Osteoblast (primary cell): ENCODE results near the gene APOBEC3C. TPM values are rescaled to one million over a fixed set of nuclear protein-coding genes. Genes with fewer than 3 reads are reported as not detected.
"Not testable (repeated sequence)": the region's sequence is repeated elsewhere in the genome, so short reads cannot be mapped to it uniquely, and the experiment has no call there.

Experiments
- DNase-seq: peaks from one replicate; pipeline ENCODE4 v3.0.0; 2011; ENCODE audit warnings: low spot score, mixed read lengths; ENCODE audit not compliant: insufficient read length; ENCODE audit errors: missing footprints
- H2AFZ ChIP-seq: 2 replicates; pipeline ENCODE4 v1.6.0; 2011; ENCODE audit warnings: mild to moderate bottlenecking, low read length
- H3K27ac ChIP-seq: 2 replicates; pipeline ENCODE4 v1.5.1; 2011; ENCODE audit warnings: mild to moderate bottlenecking, low read depth, low read length, moderate library complexity
- H3K27me3 ChIP-seq: 2 replicates; pipeline ENCODE4 v1.6.0; 2012; ENCODE audit warnings: mild to moderate bottlenecking, control low read depth, inconsistent platforms, low read length, moderate library complexity; ENCODE audit not compliant: insufficient read depth
- H3K36me3 ChIP-seq: 2 replicates; pipeline ENCODE4 v1.5.1; 2011; ENCODE audit warnings: mild to moderate bottlenecking, low read length, control low read depth, moderate library complexity; ENCODE audit not compliant: insufficient read depth
- H3K4me1 ChIP-seq: 2 replicates; pipeline ENCODE4 v1.5.1; 2011; ENCODE audit warnings: mild to moderate bottlenecking, low read length, control low read depth, moderate library complexity; ENCODE audit not compliant: insufficient read depth
- H3K4me2 ChIP-seq: 2 replicates; pipeline ENCODE4 v1.6.0; 2011; ENCODE audit warnings: mild to moderate bottlenecking, low read length; ENCODE audit not compliant: insufficient read depth
- H3K4me3 ChIP-seq: fragments of 200-600 bp; sonication (generic); 3 replicates; pipeline ENCODE4 v1.5.1; 2012; ENCODE audit warnings: mild to moderate bottlenecking, low read length, inconsistent platforms; ENCODE audit not compliant: insufficient read depth
- H3K79me2 ChIP-seq: 2 replicates; pipeline ENCODE4 v1.6.0; 2012; ENCODE audit warnings: mild to moderate bottlenecking, low read length, control low read depth, inconsistent platforms; ENCODE audit not compliant: insufficient read depth
- H3K9me3 ChIP-seq: 2 replicates; pipeline ENCODE4 v1.5.1; 2011; ENCODE audit warnings: low read depth, low read length, control low read depth
- H4K20me1 ChIP-seq: 2 replicates; pipeline ENCODE4 v1.6.0; 2012; ENCODE audit warnings: mild to moderate bottlenecking, low read length, control low read depth; ENCODE audit not compliant: insufficient read depth
- total RNA-seq: library from RNA; depleted of rRNA; stranded (reverse); fragments of >200 nt; gene quantifications from 2 replicates; pipeline ENCODE4 v1.2.3, GENCODE V29; 2012
- TF ChIP-seq, protein P1 (sequence below): IDR thresholded peaks from 2 replicates; pipeline ENCODE4 v1.5.1; 2011; ENCODE audit warnings: mild to moderate bottlenecking, low read depth, low read length, moderate library complexity; ENCODE audit errors: extremely low read depth

APOBEC3C gene
- total RNA-seq, 1 donor: 16.6 TPM

- DNase-seq: no peak
Observed at GRCh38 chr22:39030705-39031104, 16.6 kb downstream of the APOBEC3C start.

DNA sequence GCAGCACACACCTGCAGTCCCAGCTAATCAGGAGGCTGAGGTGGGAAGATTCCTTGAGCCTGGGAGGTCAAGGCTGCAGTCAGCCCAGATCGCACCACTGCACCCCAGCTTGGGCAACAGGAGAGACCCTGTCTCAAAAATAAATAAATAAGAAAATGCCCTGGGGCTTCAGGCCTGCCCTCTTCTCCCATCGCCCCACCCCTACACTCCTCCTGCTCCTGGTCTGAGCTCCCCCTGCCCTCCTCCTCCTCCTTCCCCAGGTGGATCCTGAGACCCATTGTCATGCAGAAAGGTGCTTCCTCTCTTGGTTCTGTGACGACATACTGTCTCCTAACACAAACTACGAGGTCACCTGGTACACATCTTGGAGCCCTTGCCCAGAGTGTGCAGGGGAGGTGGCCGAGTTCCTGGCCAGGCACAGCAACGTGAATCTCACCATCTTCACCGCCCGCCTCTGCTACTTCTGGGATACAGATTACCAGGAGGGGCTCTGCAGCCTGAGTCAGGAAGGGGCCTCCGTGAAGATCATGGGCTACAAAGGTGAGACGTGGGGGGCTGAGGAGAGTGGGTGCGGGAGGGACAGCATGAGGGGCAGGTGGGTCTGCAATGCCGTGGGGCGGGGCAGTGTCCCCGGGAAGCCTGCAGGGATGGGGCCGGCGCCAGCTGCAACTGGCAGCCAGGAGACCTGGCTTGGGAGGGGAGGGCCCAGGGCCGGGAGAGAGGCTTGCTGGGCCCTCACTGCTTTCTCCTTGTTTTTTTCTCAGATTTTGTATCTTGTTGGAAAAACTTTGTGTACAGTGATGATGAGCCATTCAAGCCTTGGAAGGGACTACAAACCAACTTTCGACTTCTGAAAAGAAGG lies 17.6 kb downstream of the APOBEC3C start:
- H3K9me3 ChIP-seq, H3K36me3 ChIP-seq, H3K4me3 ChIP-seq, H3K27me3 ChIP-seq, H3K4me2 ChIP-seq, H3K4me1 ChIP-seq, H3K79me2 ChIP-seq, H3K27ac ChIP-seq, H2AFZ ChIP-seq, H4K20me1 ChIP-seq, DNase-seq: not testable (repeated sequence)

More at GRCh38 chr22:39030705-39031104, 16.6 kb downstream of the APOBEC3C start:
- Histone ChIP-seq H3K9me3 (no peaks in the 10 kb centered on the region), H3K4me1 (no peaks in the 10 kb centered on the region), H3K79me2 (no peaks in the 10 kb centered on the region), H3K36me3 (no peaks in the 10 kb centered on the region), H2AFZ (no peak overlapping the region), H3K4me3 (no peak overlapping the region), H4K20me1 (no peaks in the 10 kb centered on the region), H3K27me3 (no peaks in the 10 kb centered on the region), H3K4me2 (no peak overlapping the region), H3K27ac (no peak overlapping the region)
- TF ChIP-seq, protein P1, sequence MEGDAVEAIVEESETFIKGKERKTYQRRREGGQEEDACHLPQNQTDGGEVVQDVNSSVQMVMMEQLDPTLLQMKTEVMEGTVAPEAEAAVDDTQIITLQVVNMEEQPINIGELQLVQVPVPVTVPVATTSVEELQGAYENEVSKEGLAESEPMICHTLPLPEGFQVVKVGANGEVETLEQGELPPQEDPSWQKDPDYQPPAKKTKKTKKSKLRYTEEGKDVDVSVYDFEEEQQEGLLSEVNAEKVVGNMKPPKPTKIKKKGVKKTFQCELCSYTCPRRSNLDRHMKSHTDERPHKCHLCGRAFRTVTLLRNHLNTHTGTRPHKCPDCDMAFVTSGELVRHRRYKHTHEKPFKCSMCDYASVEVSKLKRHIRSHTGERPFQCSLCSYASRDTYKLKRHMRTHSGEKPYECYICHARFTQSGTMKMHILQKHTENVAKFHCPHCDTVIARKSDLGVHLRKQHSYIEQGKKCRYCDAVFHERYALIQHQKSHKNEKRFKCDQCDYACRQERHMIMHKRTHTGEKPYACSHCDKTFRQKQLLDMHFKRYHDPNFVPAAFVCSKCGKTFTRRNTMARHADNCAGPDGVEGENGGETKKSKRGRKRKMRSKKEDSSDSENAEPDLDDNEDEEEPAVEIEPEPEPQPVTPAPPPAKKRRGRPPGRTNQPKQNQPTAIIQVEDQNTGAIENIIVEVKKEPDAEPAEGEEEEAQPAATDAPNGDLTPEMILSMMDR: no peak

- not testable (repeated sequence) for H3K4me2 ChIP-seq, H4K20me1 ChIP-seq, H2AFZ ChIP-seq, H3K79me2 ChIP-seq, H3K36me3 ChIP-seq, H3K4me3 ChIP-seq, DNase-seq, H3K27me3 ChIP-seq, H3K4me1 ChIP-seq, H3K27ac ChIP-seq, H3K9me3 ChIP-seq
Observed at GRCh38 chr22:39037071-39037470, 23.0 kb downstream of the APOBEC3C start.

GRCh38 chr22:39039306-39040126 lies 25.5 kb downstream of the APOBEC3C start:
- Histone ChIP-seq H3K27me3 (no peaks in the 10 kb centered on the region), H3K27ac (no peak overlapping the region), H3K9me3 (no peaks in the 10 kb centered on the region), H3K4me1 (no peaks in the 10 kb centered on the region), H3K36me3 (no peaks in the 10 kb centered on the region), H3K79me2 (peaks cover 7% of the 10 kb centered on the region), H4K20me1 (no peaks in the 10 kb centered on the region), H3K4me2 (peak overlapping the region; percentile 39), H3K4me3 (no peak overlapping the region), H2AFZ (peak overlapping the region; percentile 68)
- no peak for DNase-seq
- TF ChIP-seq, protein P1: no peak

DNA sequence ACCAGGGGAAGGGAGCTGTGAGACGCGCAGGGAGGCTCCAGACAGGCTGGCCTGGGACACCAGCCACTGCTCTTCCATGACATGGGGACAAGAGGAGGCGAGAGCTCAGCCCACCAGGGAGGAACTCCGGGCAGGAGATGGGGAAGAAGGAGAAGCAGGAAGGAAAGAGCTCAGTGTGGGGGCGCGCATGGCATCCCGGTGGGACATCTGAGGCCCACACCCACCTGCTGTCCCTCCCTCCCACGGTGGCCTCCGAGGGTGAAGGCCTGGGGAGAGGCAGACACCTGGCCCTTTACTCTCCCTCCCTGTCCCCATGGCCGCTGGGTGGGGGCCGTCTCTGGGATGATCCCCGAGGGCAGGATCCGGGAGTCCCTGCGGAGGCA lies 26.1 kb downstream of the APOBEC3C start:
- not testable (repeated sequence) for H3K4me1 ChIP-seq, H3K27me3 ChIP-seq, DNase-seq, H3K79me2 ChIP-seq, H3K27ac ChIP-seq, H4K20me1 ChIP-seq, H3K36me3 ChIP-seq, H3K9me3 ChIP-seq
- Histone ChIP-seq H3K4me3 (peak overlapping the region; percentile 83), H2AFZ (peak overlapping the region; percentile 68), H3K4me2 (peak overlapping the region; percentile 39)

DNA sequence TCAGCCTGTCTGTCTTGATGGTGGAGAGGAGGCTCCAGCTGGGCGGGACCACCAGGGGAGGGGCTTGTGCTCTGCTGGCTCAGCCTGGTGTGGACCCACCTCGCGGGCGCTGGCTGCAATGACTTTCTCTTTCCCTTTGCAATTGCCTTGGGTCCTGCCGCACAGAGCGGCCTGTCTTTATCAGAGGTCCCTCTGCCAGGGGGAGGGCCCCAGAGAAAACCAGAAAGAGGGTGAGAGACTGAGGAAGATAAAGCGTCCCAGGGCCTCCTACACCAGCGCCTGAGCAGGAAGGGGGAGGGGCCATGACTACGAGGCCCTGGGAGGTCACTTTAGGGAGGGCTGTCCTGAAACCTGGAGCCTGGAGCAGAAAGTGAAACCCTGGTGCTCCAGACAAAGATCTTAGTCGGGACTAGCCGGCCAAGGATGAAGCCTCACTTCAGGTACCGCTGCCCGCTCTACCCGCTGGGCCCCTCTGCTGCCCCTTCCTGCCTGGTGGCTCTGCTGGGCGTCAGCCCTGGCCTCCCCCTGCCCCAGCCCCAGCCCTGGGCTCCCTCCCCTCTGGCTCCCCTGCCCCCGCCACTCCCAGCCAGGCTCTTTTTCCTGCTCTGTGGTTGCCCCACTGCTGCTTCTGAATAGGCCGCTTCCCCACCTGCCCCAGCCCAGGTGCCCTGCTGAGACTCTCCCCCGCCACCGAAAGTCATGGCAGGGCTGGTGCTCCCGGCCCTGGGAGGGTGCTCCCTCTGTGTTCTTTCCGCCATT lies 26.7 kb downstream of the APOBEC3C start, which contains the start of gene APOBEC3F:
Gene APOBEC3F (plus strand): TSS at position 327 of the 759 bp plus-strand sequence. CDS start 97 bp downstream, at position 424.
- not testable (repeated sequence) for H3K27me3 ChIP-seq, H3K79me2 ChIP-seq, DNase-seq, H3K4me1 ChIP-seq, H3K9me3 ChIP-seq, H3K36me3 ChIP-seq, H4K20me1 ChIP-seq
- H3K27ac ChIP-seq: peak within 1 kb of the TSS; percentile 12
- H2AFZ ChIP-seq: peak within 1 kb of the TSS; percentile 85
- H3K4me2 ChIP-seq: peak within 1 kb of the TSS; percentile 75
- peak within 1 kb of the TSS; percentile 83 for H3K4me3 ChIP-seq
